ENCODE measurements around the gene GDF2.

DNA sequence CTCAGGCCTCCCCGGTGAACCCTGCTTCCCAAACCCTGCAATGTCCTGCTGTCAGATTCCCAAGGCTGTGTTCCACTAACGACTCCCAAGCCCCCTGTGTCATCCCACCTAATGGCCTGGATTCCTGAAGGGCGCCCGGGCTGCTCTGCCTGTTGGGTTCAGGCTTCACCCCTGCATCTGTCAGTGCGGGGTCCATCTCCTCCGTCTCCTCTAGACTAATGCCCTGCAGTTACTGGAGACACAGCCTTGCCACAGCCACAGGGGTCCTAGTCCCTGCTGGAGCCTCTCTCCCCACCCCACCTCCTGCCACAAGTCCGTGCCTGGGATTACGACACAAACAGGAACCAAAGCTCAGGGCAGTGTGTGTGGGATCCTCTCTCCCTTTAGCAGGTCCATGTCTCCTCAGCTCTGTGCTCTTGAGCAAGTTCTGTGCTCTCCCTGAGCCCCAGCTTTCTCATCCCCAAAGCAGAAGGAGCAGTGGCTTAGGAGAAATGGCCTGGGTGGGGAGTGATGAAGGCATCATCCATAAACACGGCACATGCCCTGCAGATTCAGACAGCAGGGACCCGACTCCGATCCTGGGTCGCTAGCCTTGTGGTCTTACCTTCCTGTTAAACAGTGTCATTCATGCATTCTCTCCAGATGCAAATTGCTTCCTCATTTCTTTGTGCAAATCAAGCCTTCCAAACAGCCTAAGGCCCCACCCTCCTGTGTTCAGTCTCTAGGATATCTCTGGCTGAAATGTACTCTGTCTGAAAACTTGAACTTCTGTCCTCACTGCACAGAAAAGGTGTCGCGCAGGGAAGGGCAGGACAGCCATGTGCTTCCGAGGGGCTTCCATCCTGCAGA lies 17.7 kb downstream of the GDF2 start:
- TF ChIP-seq SMC3 (conservative IDR thresholded peaks at IDR 0.05; ENCODE audit: poor library complexity) (no peak), EZH2 (IDR thresholded peaks at IDR 0.05; ENCODE audit: borderline replicate concordance, insufficient read depth, low read length, poor library complexity, severe bottlenecking) (no peak), TAF1 (IDR thresholded peaks at IDR 0.05; ENCODE audit: low read depth) (no peak)
- TF ChIP-seq, protein P1, sequence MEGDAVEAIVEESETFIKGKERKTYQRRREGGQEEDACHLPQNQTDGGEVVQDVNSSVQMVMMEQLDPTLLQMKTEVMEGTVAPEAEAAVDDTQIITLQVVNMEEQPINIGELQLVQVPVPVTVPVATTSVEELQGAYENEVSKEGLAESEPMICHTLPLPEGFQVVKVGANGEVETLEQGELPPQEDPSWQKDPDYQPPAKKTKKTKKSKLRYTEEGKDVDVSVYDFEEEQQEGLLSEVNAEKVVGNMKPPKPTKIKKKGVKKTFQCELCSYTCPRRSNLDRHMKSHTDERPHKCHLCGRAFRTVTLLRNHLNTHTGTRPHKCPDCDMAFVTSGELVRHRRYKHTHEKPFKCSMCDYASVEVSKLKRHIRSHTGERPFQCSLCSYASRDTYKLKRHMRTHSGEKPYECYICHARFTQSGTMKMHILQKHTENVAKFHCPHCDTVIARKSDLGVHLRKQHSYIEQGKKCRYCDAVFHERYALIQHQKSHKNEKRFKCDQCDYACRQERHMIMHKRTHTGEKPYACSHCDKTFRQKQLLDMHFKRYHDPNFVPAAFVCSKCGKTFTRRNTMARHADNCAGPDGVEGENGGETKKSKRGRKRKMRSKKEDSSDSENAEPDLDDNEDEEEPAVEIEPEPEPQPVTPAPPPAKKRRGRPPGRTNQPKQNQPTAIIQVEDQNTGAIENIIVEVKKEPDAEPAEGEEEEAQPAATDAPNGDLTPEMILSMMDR (IDR thresholded peaks at IDR 0.05; ENCODE audit: poor library complexity, severe bottlenecking): no peak
- TF ChIP-seq, protein P2, sequence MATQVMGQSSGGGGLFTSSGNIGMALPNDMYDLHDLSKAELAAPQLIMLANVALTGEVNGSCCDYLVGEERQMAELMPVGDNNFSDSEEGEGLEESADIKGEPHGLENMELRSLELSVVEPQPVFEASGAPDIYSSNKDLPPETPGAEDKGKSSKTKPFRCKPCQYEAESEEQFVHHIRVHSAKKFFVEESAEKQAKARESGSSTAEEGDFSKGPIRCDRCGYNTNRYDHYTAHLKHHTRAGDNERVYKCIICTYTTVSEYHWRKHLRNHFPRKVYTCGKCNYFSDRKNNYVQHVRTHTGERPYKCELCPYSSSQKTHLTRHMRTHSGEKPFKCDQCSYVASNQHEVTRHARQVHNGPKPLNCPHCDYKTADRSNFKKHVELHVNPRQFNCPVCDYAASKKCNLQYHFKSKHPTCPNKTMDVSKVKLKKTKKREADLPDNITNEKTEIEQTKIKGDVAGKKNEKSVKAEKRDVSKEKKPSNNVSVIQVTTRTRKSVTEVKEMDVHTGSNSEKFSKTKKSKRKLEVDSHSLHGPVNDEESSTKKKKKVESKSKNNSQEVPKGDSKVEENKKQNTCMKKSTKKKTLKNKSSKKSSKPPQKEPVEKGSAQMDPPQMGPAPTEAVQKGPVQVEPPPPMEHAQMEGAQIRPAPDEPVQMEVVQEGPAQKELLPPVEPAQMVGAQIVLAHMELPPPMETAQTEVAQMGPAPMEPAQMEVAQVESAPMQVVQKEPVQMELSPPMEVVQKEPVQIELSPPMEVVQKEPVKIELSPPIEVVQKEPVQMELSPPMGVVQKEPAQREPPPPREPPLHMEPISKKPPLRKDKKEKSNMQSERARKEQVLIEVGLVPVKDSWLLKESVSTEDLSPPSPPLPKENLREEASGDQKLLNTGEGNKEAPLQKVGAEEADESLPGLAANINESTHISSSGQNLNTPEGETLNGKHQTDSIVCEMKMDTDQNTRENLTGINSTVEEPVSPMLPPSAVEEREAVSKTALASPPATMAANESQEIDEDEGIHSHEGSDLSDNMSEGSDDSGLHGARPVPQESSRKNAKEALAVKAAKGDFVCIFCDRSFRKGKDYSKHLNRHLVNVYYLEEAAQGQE (IDR thresholded peaks at IDR 0.05; ENCODE audit: borderline replicate concordance): no peak

Data from neural cell (in vitro differentiated cells).